ENCODE measurements around the gene BMPR1B. TPM values are rescaled to one million over a fixed set of nuclear protein-coding genes. Genes with fewer than 3 reads are reported as not detected.

The BMPR1B gene
- total RNA-seq, 2 experiments from 2014 or later = not detected

- POLR2A ChIA-PET = no interaction called here
- H3K9me3 Mint-ChIP-seq = peaks cover 2% of the 10 kb centered on the region
- H3K27me3 ChIP-seq (ENCODE audit: control insufficient read depth in 1 of 2, insufficient read depth in 2 of 2, low read length in 2 of 2) = no peaks in the 10 kb centered on the region
- ATAC-seq (ENCODE audit: poor library complexity) (no peak), DNase-seq (no peak)
- no peak overlapping the region for H3K4me3 Mint-ChIP-seq
- no peaks in the 10 kb centered on the region for H3K4me1 Mint-ChIP-seq (ENCODE audit: low read depth)
- peaks cover 0 to 7% of the 10 kb centered on the region in 2 experiments for H3K9me3 ChIP-seq (ENCODE audit: control insufficient read depth in 1 of 2, insufficient read depth in 1 of 2, low read length in 2 of 2)
- H3K27me3 Mint-ChIP-seq = no peaks in the 10 kb centered on the region
- H3K36me3 Mint-ChIP-seq (ENCODE audit: low read depth) = no peaks in the 10 kb centered on the region
- no peak overlapping the region for H3K27ac Mint-ChIP-seq
- H3K4me1 ChIP-seq (ENCODE audit: insufficient read depth, low read length) = no peaks in the 10 kb centered on the region
- no peak overlapping the region for H3K27ac ChIP-seq (ENCODE audit: low read depth in 1 of 2, low read length in 2 of 2)
- intact Hi-C loops (cut with DNase I, micrococcal nuclease) = no loop called here
- TF ChIP-seq, protein P1, sequence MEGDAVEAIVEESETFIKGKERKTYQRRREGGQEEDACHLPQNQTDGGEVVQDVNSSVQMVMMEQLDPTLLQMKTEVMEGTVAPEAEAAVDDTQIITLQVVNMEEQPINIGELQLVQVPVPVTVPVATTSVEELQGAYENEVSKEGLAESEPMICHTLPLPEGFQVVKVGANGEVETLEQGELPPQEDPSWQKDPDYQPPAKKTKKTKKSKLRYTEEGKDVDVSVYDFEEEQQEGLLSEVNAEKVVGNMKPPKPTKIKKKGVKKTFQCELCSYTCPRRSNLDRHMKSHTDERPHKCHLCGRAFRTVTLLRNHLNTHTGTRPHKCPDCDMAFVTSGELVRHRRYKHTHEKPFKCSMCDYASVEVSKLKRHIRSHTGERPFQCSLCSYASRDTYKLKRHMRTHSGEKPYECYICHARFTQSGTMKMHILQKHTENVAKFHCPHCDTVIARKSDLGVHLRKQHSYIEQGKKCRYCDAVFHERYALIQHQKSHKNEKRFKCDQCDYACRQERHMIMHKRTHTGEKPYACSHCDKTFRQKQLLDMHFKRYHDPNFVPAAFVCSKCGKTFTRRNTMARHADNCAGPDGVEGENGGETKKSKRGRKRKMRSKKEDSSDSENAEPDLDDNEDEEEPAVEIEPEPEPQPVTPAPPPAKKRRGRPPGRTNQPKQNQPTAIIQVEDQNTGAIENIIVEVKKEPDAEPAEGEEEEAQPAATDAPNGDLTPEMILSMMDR (IDR thresholded peaks at IDR 0.05) = no peak
- CTCF ChIA-PET = no interaction called here
- no peak overlapping the region for H3K4me3 ChIP-seq (ENCODE audit: low read length)
- no peaks in the 10 kb centered on the region for H3K36me3 ChIP-seq (ENCODE audit: insufficient read depth, low read length)
Measured at GRCh38 chr4:94892051-94892450, 134.3 kb downstream of the BMPR1B start.

- Histone ChIP-seq H3K27me3 (ENCODE audit: control insufficient read depth in 1 of 2, insufficient read depth in 2 of 2, low read length in 2 of 2) (no peaks in the 10 kb centered on the region), H3K36me3 (ENCODE audit: insufficient read depth, low read length) (no peaks in the 10 kb centered on the region), H3K4me3 (ENCODE audit: low read length) (no peak overlapping the region), H3K9me3 (ENCODE audit: control insufficient read depth in 1 of 2, insufficient read depth in 1 of 2, low read length in 2 of 2) (peaks cover 0 to 7% of the 10 kb centered on the region in 2 experiments), H3K27ac (ENCODE audit: low read depth in 1 of 2, low read length in 2 of 2) (no peak overlapping the region), H3K4me1 (ENCODE audit: insufficient read depth, low read length) (no peaks in the 10 kb centered on the region)
- H3K4me1 Mint-ChIP-seq (ENCODE audit: low read depth) = no peaks in the 10 kb centered on the region
- TF ChIP-seq, protein P1 (IDR thresholded peaks at IDR 0.05) = no peak
- DNase-seq (no peak), ATAC-seq (ENCODE audit: poor library complexity) (no peak)
- H3K4me3 Mint-ChIP-seq = no peak overlapping the region
- no peak overlapping the region for H3K27ac Mint-ChIP-seq
- H3K27me3 Mint-ChIP-seq = no peaks in the 10 kb centered on the region
- H3K9me3 Mint-ChIP-seq = peaks cover 2% of the 10 kb centered on the region
- no peaks in the 10 kb centered on the region for H3K36me3 Mint-ChIP-seq (ENCODE audit: low read depth)
- ChIA-PET CTCF (no interaction called here), POLR2A (no interaction called here)
- intact Hi-C loops (cut with DNase I, micrococcal nuclease) = no loop called here
Measured at GRCh38 chr4:94895081-94895480, 137.3 kb downstream of the BMPR1B start.

DNA sequence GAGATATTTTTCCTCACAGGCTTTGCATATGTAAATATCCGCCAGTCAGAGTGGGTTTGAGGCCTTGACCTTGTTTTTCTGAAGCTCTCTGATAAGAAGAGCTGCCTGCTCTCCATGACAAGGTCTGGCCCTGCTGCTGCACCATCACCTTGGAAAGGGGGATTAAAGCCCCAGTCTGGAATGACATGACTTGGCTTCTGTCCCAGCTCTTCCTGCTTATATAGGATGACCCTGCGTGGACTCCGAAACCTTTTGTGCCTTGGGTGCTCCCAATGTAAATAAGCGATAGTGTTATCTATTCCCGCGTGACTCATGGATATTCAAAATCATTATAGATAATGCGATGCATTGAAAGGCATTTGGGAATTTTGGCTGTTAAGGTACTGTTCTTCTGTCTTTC is 139.3 kb downstream of the BMPR1B start:
- TF ChIP-seq, protein P1 (IDR thresholded peaks at IDR 0.05) = no peak
- ChIA-PET CTCF (interaction anchor here (0.7 to 1.2 kb wide), 2 partner anchors 8 to 1143 kb away, joined by 3 to 4 read pairs; no protein-coding TSS in a partner anchor), POLR2A (no interaction called here)
- Mint-ChIP-seq H3K27me3 (no peaks in the 10 kb centered on the region), H3K4me3 (no peak overlapping the region), H3K36me3 (ENCODE audit: low read depth) (no peaks in the 10 kb centered on the region), H3K27ac (no peak overlapping the region), H3K9me3 (no peaks in the 10 kb centered on the region), H3K4me1 (ENCODE audit: low read depth) (no peaks in the 10 kb centered on the region)
- intact Hi-C loops (cut with DNase I, micrococcal nuclease) = no loop called here
- ATAC-seq (ENCODE audit: poor library complexity) (no peak), DNase-seq (no peak)
- Histone ChIP-seq H3K9me3 (ENCODE audit: control insufficient read depth in 1 of 2, insufficient read depth in 1 of 2, low read length in 2 of 2) (no peaks in the 10 kb centered on the region), H3K36me3 (ENCODE audit: insufficient read depth, low read length) (no peaks in the 10 kb centered on the region), H3K4me1 (ENCODE audit: insufficient read depth, low read length) (no peaks in the 10 kb centered on the region), H3K27me3 (ENCODE audit: control insufficient read depth in 1 of 2, insufficient read depth in 2 of 2, low read length in 2 of 2) (no peaks in the 10 kb centered on the region), H3K27ac (ENCODE audit: low read depth in 1 of 2, low read length in 2 of 2) (no peak overlapping the region), H3K4me3 (ENCODE audit: low read length) (no peak overlapping the region)
